ENCODE results near the gene LCN2. TPM values are rescaled to one million over a fixed set of nuclear protein-coding genes. Genes with fewer than 3 reads are reported as not detected.

The LCN2 gene
- total and polyA plus RNA-seq, 10 of the 15 experiments (the other 5 are each of a cell fraction or from before 2014, with no cell fraction given), result not detected

DNA sequence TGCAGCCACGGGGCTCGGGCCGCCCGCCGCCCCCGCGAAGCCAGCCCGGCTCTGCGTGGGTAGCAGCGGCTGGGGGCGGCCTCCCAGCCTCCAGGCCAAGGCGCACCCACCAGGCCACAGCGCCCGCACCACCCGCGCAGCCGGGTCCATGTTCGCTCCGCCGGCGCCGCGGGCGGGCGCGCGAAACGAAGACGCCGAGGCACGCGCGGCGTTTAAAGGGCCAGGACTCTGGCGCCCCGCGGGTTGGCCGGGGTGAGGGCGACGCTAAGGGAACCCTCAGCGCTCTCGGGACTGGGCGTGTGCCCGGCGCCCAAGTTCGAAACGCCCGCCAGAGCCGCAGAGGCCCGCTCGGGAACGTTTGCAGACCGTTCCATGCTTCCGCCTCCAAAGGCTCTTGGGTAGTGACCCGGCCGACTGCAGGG lies 21.7 kb upstream of the LCN2 start, which contains the start of gene PTGES2 (continued):
- TF ChIP-seq, protein P1, sequence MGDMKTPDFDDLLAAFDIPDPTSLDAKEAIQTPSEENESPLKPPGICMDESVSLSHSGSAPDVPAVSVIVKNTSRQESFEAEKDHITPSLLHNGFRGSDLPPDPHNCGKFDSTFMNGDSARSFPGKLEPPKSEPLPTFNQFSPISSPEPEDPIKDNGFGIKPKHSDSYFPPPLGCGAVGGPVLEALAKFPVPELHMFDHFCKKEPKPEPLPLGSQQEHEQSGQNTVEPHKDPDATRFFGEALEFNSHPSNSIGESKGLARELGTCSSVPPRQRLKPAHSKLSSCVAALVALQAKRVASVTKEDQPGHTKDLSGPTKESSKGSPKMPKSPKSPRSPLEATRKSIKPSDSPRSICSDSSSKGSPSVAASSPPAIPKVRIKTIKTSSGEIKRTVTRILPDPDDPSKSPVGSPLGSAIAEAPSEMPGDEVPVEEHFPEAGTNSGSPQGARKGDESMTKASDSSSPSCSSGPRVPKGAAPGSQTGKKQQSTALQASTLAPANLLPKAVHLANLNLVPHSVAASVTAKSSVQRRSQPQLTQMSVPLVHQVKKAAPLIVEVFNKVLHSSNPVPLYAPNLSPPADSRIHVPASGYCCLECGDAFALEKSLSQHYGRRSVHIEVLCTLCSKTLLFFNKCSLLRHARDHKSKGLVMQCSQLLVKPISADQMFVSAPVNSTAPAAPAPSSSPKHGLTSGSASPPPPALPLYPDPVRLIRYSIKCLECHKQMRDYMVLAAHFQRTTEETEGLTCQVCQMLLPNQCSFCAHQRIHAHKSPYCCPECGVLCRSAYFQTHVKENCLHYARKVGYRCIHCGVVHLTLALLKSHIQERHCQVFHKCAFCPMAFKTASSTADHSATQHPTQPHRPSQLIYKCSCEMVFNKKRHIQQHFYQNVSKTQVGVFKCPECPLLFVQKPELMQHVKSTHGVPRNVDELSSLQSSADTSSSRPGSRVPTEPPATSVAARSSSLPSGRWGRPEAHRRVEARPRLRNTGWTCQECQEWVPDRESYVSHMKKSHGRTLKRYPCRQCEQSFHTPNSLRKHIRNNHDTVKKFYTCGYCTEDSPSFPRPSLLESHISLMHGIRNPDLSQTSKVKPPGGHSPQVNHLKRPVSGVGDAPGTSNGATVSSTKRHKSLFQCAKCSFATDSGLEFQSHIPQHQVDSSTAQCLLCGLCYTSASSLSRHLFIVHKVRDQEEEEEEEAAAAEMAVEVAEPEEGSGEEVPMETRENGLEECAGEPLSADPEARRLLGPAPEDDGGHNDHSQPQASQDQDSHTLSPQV (IDR thresholded peaks at IDR 0.05), result no peak
- TF ChIP-seq STAT1 (conservative IDR thresholded peaks at IDR 0.05) (peak; percentile 72; the same call in 1 of the 2 replicates), LARP7 (IDR thresholded peaks at IDR 0.05) (peak; percentile 93), TARDBP (IDR thresholded peaks at IDR 0.05; ENCODE audit: borderline replicate concordance) (no peak), SIN3A (IDR thresholded peaks at IDR 0.05; ENCODE audit: low read depth, low read length) (peak; percentile 33; the same call in 1 of the 2 replicates), SPI1 (IDR thresholded peaks at IDR 0.05; ENCODE audit: borderline replicate concordance, insufficient read depth, low read depth, low read length) (no peak), WRNIP1 (IDR thresholded peaks at IDR 0.05; ENCODE audit: borderline replicate concordance, low read depth, low read length) (no peak), RAD51 (IDR thresholded peaks at IDR 0.05) (no peak), ZNF622 (IDR thresholded peaks at IDR 0.05) (no peak), POLR2A (IDR thresholded peaks at IDR 0.05; ENCODE audit: low read depth, low read length) (peak; percentile 58; the same call in 1 of the 2 replicates), IRF4 (IDR thresholded peaks at IDR 0.05; ENCODE audit: low read depth, low read length) (no peak), BHLHE40 (IDR thresholded peaks at IDR 0.05; ENCODE audit: borderline replicate concordance in 1 of 2, low read depth in 2 of 2, low read length in 1 of 2) (peak; percentile 92 to 97), RAD21 (IDR thresholded peaks at IDR 0.05; ENCODE audit: insufficient read depth, low read depth, low read length) (no peak), KAT2A (conservative IDR thresholded peaks at IDR 0.05; ENCODE audit: control insufficient read depth, low read depth, low read length) (no peak), RB1 (IDR thresholded peaks at IDR 0.05; ENCODE audit: borderline replicate concordance) (peak; percentile 87; the same call in 1 of the 2 replicates), ATF7 (IDR thresholded peaks at IDR 0.05; ENCODE audit: low read depth) (no peak)
- TF ChIP-seq, protein P2, sequence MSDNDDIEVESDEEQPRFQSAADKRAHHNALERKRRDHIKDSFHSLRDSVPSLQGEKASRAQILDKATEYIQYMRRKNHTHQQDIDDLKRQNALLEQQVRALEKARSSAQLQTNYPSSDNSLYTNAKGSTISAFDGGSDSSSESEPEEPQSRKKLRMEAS (IDR thresholded peaks at IDR 0.05; ENCODE audit: low read depth, low read length), result no peak
- TF ChIP-seq, protein P3, sequence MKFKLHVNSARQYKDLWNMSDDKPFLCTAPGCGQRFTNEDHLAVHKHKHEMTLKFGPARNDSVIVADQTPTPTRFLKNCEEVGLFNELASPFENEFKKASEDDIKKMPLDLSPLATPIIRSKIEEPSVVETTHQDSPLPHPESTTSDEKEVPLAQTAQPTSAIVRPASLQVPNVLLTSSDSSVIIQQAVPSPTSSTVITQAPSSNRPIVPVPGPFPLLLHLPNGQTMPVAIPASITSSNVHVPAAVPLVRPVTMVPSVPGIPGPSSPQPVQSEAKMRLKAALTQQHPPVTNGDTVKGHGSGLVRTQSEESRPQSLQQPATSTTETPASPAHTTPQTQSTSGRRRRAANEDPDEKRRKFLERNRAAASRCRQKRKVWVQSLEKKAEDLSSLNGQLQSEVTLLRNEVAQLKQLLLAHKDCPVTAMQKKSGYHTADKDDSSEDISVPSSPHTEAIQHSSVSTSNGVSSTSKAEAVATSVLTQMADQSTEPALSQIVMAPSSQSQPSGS (IDR thresholded peaks at IDR 0.05; ENCODE audit: low read length), result no peak
- TF ChIP-seq, protein P4, sequence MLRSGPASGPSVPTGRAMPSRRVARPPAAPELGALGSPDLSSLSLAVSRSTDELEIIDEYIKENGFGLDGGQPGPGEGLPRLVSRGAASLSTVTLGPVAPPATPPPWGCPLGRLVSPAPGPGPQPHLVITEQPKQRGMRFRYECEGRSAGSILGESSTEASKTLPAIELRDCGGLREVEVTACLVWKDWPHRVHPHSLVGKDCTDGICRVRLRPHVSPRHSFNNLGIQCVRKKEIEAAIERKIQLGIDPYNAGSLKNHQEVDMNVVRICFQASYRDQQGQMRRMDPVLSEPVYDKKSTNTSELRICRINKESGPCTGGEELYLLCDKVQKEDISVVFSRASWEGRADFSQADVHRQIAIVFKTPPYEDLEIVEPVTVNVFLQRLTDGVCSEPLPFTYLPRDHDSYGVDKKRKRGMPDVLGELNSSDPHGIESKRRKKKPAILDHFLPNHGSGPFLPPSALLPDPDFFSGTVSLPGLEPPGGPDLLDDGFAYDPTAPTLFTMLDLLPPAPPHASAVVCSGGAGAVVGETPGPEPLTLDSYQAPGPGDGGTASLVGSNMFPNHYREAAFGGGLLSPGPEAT (IDR thresholded peaks at IDR 0.05; ENCODE audit: low read depth), result peak; percentile 77; the same call in 1 of the 2 replicates
- TF ChIP-seq, protein P5, sequence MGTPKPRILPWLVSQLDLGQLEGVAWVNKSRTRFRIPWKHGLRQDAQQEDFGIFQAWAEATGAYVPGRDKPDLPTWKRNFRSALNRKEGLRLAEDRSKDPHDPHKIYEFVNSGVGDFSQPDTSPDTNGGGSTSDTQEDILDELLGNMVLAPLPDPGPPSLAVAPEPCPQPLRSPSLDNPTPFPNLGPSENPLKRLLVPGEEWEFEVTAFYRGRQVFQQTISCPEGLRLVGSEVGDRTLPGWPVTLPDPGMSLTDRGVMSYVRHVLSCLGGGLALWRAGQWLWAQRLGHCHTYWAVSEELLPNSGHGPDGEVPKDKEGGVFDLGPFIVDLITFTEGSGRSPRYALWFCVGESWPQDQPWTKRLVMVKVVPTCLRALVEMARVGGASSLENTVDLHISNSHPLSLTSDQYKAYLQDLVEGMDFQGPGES (IDR thresholded peaks at IDR 0.05), result no peak
- TF ChIP-seq, protein P6, sequence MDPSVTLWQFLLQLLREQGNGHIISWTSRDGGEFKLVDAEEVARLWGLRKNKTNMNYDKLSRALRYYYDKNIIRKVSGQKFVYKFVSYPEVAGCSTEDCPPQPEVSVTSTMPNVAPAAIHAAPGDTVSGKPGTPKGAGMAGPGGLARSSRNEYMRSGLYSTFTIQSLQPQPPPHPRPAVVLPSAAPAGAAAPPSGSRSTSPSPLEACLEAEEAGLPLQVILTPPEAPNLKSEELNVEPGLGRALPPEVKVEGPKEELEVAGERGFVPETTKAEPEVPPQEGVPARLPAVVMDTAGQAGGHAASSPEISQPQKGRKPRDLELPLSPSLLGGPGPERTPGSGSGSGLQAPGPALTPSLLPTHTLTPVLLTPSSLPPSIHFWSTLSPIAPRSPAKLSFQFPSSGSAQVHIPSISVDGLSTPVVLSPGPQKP (IDR thresholded peaks at IDR 0.05; ENCODE audit: low read depth, low read length), result no peak

All from GM12878 (cell line).